K562 treated with DMSO at 1 percent for 12 hours (cell line): ENCODE measurements around the gene RPS3. TPM values are rescaled to one million over a fixed set of nuclear protein-coding genes. Genes with fewer than 3 reads are reported as not detected.

Experiments used
- total RNA-seq: library from RNA; unstranded; fragments of 300-600 nt; gene quantifications from 2 replicates; pipeline ENCODE4 v1.2.3, GENCODE V29; 2022; ENCODE audit not compliant: insufficient read depth

RPS3 gene
- total RNA-seq: 5,508 and 7,806 TPM in 2 replicates

GRCh38 chr11:75399344-75400145 lies at the start of gene RPS3:
Gene RPS3, plus strand, starts transcription at chr11:75399518. Its CDS starts 30 bp downstream, at chr11:75399548.

GRCh38 chr11:75351541-75351790 lies 47.9 kb upstream of the RPS3 start, which contains the start of gene ARRB1:
Gene ARRB1, minus strand, starts transcription at chr11:75351661. Its CDS starts 54 bp downstream, at chr11:75351607.

GRCh38 chr11:75432911-75433321 lies 33.6 kb downstream of the RPS3 start, which contains the start of gene KLHL35:
Gene KLHL35, minus strand, starts transcription at chr11:75433203. Its CDS starts 2,574 bp downstream, at chr11:75430629.

Other genes with a start within 250 kb of the RPS3 start
- 2.6 and 16.8 TPM in 2 replicates for gene SLCO2B1, start 248.4 kb upstream of the RPS3 start, total RNA-seq
- 0.28 TPM in 1 of 2 replicates, not detected in the other for gene TPBGL, start 158.7 kb upstream of the RPS3 start, total RNA-seq
- gene ARRB1, start 47.9 kb upstream of the RPS3 start, total RNA-seq: 17.8 and 52.5 TPM in 2 replicates
- 0.60 TPM in 1 of 2 replicates, not detected in the other for gene KLHL35, start 33.7 kb downstream of the RPS3 start, total RNA-seq
- gene GDPD5, start 126.4 kb downstream of the RPS3 start, total RNA-seq: 28.0 and 64.7 TPM in 2 replicates
- 135 and 159 TPM in 2 replicates for gene SERPINH1, start 162.7 kb downstream of the RPS3 start, total RNA-seq